OCI-LY3 (cell line): ENCODE data around the gene ZCCHC24.

Source experiments
- H2AFZ ChIP-seq: fragments of 200-600, 300-600 bp; shearing (Covaris generic); 2 replicates; pipeline ENCODE4 v1.6.0; 2014; ENCODE audit warnings: antibody characterized with exemption, low read depth, low read length
- H3K27ac ChIP-seq: fragments of 200-600, 300-600 bp; sonication (generic); 2 replicates; pipeline ENCODE4 v1.5.1; 2014; ENCODE audit warnings: mild to moderate bottlenecking, low read length, moderate library complexity, mixed read lengths
- H3K27me3 ChIP-seq: fragments of 200-600, 300-600 bp; sonication (generic); 2 replicates; pipeline ENCODE4 v1.6.1; 2014; ENCODE audit warnings: low read depth, low read length, mixed read lengths
- H3K36me3 ChIP-seq: fragments of 200-600, 300-600 bp; sonication (generic); replicated peaks from 2 replicates; pipeline ENCODE3; 2014; ENCODE audit warnings: low read depth, low read length, mixed read lengths
- H3K4me1 ChIP-seq: fragments of 300-600, 200-600 bp; sonication (generic); 2 replicates; pipeline ENCODE4 v1.6.1; 2014; ENCODE audit warnings: low read length, mixed read lengths
- H3K4me2 ChIP-seq: fragments of 200-600, 300-600 bp; sonication (generic); 2 replicates; pipeline ENCODE4 v1.6.1; 2014; ENCODE audit warnings: low read length, mixed read lengths
- H3K4me3 ChIP-seq: fragments of 300-600, 200-600 bp; sonication (generic); 2 replicates; pipeline ENCODE4 v1.5.1; 2014; ENCODE audit warnings: antibody characterized with exemption, mild to moderate bottlenecking, low read length, moderate library complexity
- H3K79me2 ChIP-seq: fragments of 300-600, 200-600 bp; shearing (Covaris generic); 2 replicates; pipeline ENCODE4 v1.6.1; 2014; ENCODE audit warnings: mild to moderate bottlenecking, low read length, mixed read lengths
- H3K9ac ChIP-seq: fragments of 300-600, 200-600 bp; shearing (Covaris generic); 2 replicates; pipeline ENCODE4 v1.6.0; 2014; ENCODE audit warnings: mild to moderate bottlenecking, low read length, moderate library complexity
- H3K9me3 ChIP-seq: fragments of 200-600, 300-600 bp; shearing (Covaris generic); 2 replicates; pipeline ENCODE4 v1.6.1; 2014; ENCODE audit warnings: low read length, mixed read lengths; ENCODE audit not compliant: insufficient read depth
- H4K20me1 ChIP-seq: fragments of 200-600, 300-600 bp; sonication (generic); 2 replicates; pipeline ENCODE4 v1.6.1; 2016; ENCODE audit warnings: low read length, mixed read lengths; ENCODE audit not compliant: insufficient read depth
- CTCF ChIP-seq: fragments of 200-600, 300-600 bp; sonication (generic); IDR thresholded peaks from 2 replicates; pipeline ENCODE4 v1.5.1; 2014; ENCODE audit warnings: antibody characterized with exemption, low read length, low read depth
- EZH2phosphoT487 ChIP-seq: fragments of 200-600 bp; shearing (Covaris generic); IDR thresholded peaks from 2 replicates; pipeline ENCODE4 v1.6.1; 2018; ENCODE audit warnings: antibody characterized with exemption, mixed run types, low read depth

ZCCHC24 gene

DNA sequence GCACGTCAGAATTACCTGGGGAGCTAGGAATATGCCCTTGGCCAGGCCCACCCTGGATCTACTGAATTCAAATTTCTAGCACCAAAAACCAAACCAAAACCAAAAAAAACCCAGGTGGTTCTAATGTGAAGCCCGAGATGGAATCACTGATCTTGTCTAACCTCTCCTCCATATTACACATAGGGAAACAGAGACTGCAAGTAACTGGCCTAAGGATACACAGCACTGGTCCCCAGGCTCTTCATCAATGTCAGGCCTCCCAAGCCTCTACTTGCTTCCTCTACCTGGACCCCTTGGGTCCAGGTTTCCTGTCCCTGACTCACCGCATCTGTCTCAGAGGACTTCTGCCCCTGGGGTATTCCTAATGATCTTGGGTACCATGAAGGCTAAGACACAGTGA, 30.7 kb downstream of the ZCCHC24 start:
- no peaks in the 10 kb centered on the region for H3K27me3 ChIP-seq
- H3K9ac ChIP-seq = no peak overlapping the region
- no peaks in the 10 kb centered on the region for H3K9me3 ChIP-seq
- no peak for TF ChIP-seq CTCF
- TF ChIP-seq EZH2phosphoT487 = no peak
- no peaks in the 10 kb centered on the region for H4K20me1 ChIP-seq
- H2AFZ ChIP-seq = no peak overlapping the region
- no peak overlapping the region for H3K4me2 ChIP-seq
- no peaks in the 10 kb centered on the region for H3K36me3 ChIP-seq
- no peak overlapping the region for H3K27ac ChIP-seq
- no peaks in the 10 kb centered on the region for H3K4me1 ChIP-seq
- H3K79me2 ChIP-seq = no peaks in the 10 kb centered on the region
- no peak overlapping the region for H3K4me3 ChIP-seq

- no peaks in the 10 kb centered on the region for H3K27me3 ChIP-seq
- H3K4me3 ChIP-seq = no peak overlapping the region
- no peaks in the 10 kb centered on the region for H3K79me2 ChIP-seq
- no peaks in the 10 kb centered on the region for H3K36me3 ChIP-seq
- no peaks in the 10 kb centered on the region for H4K20me1 ChIP-seq
- H3K27ac ChIP-seq = no peak overlapping the region
- TF ChIP-seq CTCF (no peak), EZH2phosphoT487 (no peak)
- no peak overlapping the region for H2AFZ ChIP-seq
- no peak overlapping the region for H3K9ac ChIP-seq
- H3K4me1 ChIP-seq = no peaks in the 10 kb centered on the region
- H3K4me2 ChIP-seq = no peak overlapping the region
- H3K9me3 ChIP-seq = no peaks in the 10 kb centered on the region
These were observed 32.2 kb downstream of the ZCCHC24 start for GRCh38 chr10:79413196-79413595.

GRCh38 chr10:79412516-79412915, 32.9 kb downstream of the ZCCHC24 start:
- Histone ChIP-seq H2AFZ (no peak overlapping the region), H3K9ac (no peak overlapping the region), H3K27ac (no peak overlapping the region), H3K79me2 (no peaks in the 10 kb centered on the region), H3K4me2 (no peak overlapping the region), H3K4me1 (no peaks in the 10 kb centered on the region), H3K36me3 (no peaks in the 10 kb centered on the region), H4K20me1 (no peaks in the 10 kb centered on the region), H3K9me3 (no peaks in the 10 kb centered on the region), H3K4me3 (no peak overlapping the region), H3K27me3 (no peaks in the 10 kb centered on the region)
- TF ChIP-seq CTCF (no peak), EZH2phosphoT487 (no peak)

DNA sequence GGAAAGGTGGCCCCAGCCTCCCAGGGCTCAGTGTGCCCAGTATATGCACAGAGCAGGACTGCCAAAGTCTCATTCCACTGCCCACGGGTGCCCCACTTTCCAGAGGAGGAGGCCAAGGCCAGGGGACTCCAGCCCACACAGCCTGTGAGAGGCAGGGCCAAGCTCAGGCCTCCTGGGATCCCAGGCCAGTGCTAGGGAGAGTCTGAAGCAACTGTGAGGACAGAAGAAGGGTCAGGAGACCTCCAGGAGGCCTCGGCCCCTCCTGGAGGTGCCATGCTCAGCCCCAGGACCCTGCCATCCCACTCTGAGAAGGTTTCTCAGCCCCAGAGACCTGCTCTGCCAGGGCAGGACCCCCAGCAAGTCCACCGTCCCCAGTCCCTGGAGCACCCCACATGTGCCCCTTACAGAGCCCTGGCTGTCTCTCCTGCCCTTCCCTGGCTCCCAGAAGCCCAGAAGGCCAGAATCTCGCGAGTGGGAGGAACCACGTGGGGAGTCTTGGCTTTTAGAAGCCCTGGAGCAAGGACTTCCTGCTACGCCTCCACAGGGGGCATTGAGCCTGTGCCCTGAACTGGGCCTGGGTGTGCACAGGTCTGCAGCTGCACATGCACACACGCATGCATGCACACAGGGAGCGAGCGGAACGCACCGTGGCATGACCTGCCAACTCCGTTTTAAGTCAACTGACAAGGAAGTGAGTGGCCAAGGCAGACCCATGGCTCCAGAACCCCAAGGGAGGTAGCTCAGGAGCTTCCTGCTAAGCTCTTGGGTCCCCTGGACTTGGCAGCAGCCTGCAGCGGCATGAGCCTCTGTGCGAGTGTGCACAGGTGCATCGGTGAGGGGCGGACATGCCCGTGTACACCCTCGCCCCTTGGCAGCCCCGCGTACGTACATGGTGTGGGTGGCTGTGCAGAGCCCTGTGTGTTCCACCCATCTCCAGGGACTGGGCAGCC, 33.6 kb downstream of the ZCCHC24 start:
- Histone ChIP-seq H3K79me2 (no peaks in the 10 kb centered on the region), H3K9me3 (no peaks in the 10 kb centered on the region), H3K4me2 (no peak overlapping the region), H3K4me1 (no peaks in the 10 kb centered on the region), H2AFZ (no peak overlapping the region), H3K4me3 (no peak overlapping the region), H3K36me3 (no peaks in the 10 kb centered on the region), H3K9ac (no peak overlapping the region), H3K27me3 (no peaks in the 10 kb centered on the region), H4K20me1 (no peaks in the 10 kb centered on the region), H3K27ac (no peak overlapping the region)
- no peak for TF ChIP-seq CTCF
- no peak for TF ChIP-seq EZH2phosphoT487
